Measurements from ENCODE around the gene ABCG1.

The ABCG1 gene

GRCh38 chr21:42309753-42310213, 90.8 kb downstream of the ABCG1 start:
- Histone ChIP-seq H3K9me3 (replicated peaks; ENCODE audit: low read length) (no peaks in the 10 kb centered on the region), H3K4me2 (ENCODE audit: low read length) (no peak overlapping the region), H3K27me3 (ENCODE audit: control insufficient read depth, insufficient read depth, low read length) (peaks cover 41% of the 10 kb centered on the region), H3K4me1 (ENCODE audit: control insufficient read depth, insufficient read depth, low read length) (no peaks in the 10 kb centered on the region), H3K4me3 (ENCODE audit: low read length) (no peak overlapping the region), H3K36me3 (ENCODE audit: insufficient read depth, low read length) (no peaks in the 10 kb centered on the region), H3K9ac (ENCODE audit: low read depth, low read length) (no peak overlapping the region)

- Histone ChIP-seq H3K27me3 (ENCODE audit: control insufficient read depth, insufficient read depth, low read length) (peaks cover 41% of the 10 kb centered on the region), H3K4me1 (ENCODE audit: control insufficient read depth, insufficient read depth, low read length) (no peaks in the 10 kb centered on the region), H3K9me3 (replicated peaks; ENCODE audit: low read length) (no peaks in the 10 kb centered on the region), H3K4me2 (ENCODE audit: low read length) (no peak overlapping the region), H3K4me3 (ENCODE audit: low read length) (no peak overlapping the region), H3K36me3 (ENCODE audit: insufficient read depth, low read length) (no peaks in the 10 kb centered on the region), H3K9ac (ENCODE audit: low read depth, low read length) (no peak overlapping the region)
Measured at GRCh38 chr21:42310411-42311001, 91.6 kb downstream of the ABCG1 start.

GRCh38 chr21:42311160-42311559, 92.2 kb downstream of the ABCG1 start:
- Histone ChIP-seq H3K4me2 (ENCODE audit: low read length) (no peak overlapping the region), H3K9ac (ENCODE audit: low read depth, low read length) (no peak overlapping the region), H3K4me1 (ENCODE audit: control insufficient read depth, insufficient read depth, low read length) (no peaks in the 10 kb centered on the region), H3K4me3 (ENCODE audit: low read length) (no peak overlapping the region), H3K9me3 (replicated peaks; ENCODE audit: low read length) (no peaks in the 10 kb centered on the region), H3K36me3 (ENCODE audit: insufficient read depth, low read length) (no peaks in the 10 kb centered on the region), H3K27me3 (ENCODE audit: control insufficient read depth, insufficient read depth, low read length) (peaks cover 41% of the 10 kb centered on the region)

- H3K4me1 ChIP-seq (ENCODE audit: control insufficient read depth, insufficient read depth, low read length): no peaks in the 10 kb centered on the region
Measured at GRCh38 chr21:42311816-42312625, 93.1 kb downstream of the ABCG1 start.

GRCh38 chr21:42312626-42313104, 93.7 kb downstream of the ABCG1 start:
- Histone ChIP-seq H3K4me3 (ENCODE audit: low read length) (no peak overlapping the region), H3K4me2 (ENCODE audit: low read length) (no peak overlapping the region), H3K9ac (ENCODE audit: low read depth, low read length) (no peak overlapping the region), H3K27me3 (ENCODE audit: control insufficient read depth, insufficient read depth, low read length) (peaks cover 38% of the 10 kb centered on the region), H3K9me3 (replicated peaks; ENCODE audit: low read length) (no peaks in the 10 kb centered on the region), H3K4me1 (ENCODE audit: control insufficient read depth, insufficient read depth, low read length) (no peaks in the 10 kb centered on the region), H3K36me3 (ENCODE audit: insufficient read depth, low read length) (no peaks in the 10 kb centered on the region)

More at GRCh38 chr21:42311816-42312625, 93.1 kb downstream of the ABCG1 start:
- no peak overlapping the region for H3K4me2 ChIP-seq (ENCODE audit: low read length)
- H3K4me3 ChIP-seq (ENCODE audit: low read length): no peak overlapping the region
- H3K9ac ChIP-seq (ENCODE audit: low read depth, low read length): no peak overlapping the region
- no peaks in the 10 kb centered on the region for H3K36me3 ChIP-seq (ENCODE audit: insufficient read depth, low read length)
- H3K27me3 ChIP-seq (ENCODE audit: control insufficient read depth, insufficient read depth, low read length): peaks cover 39% of the 10 kb centered on the region
- H3K9me3 ChIP-seq (replicated peaks; ENCODE audit: low read length): no peaks in the 10 kb centered on the region

GRCh38 chr21:42313501-42313969, 94.6 kb downstream of the ABCG1 start:
- no peaks in the 10 kb centered on the region for H3K4me1 ChIP-seq (ENCODE audit: control insufficient read depth, insufficient read depth, low read length)
- H3K9me3 ChIP-seq (replicated peaks; ENCODE audit: low read length): no peaks in the 10 kb centered on the region
- H3K4me2 ChIP-seq (ENCODE audit: low read length): no peak overlapping the region
- H3K36me3 ChIP-seq (ENCODE audit: insufficient read depth, low read length): no peaks in the 10 kb centered on the region
- peaks cover 38% of the 10 kb centered on the region for H3K27me3 ChIP-seq (ENCODE audit: control insufficient read depth, insufficient read depth, low read length)
- H3K4me3 ChIP-seq (ENCODE audit: low read length): no peak overlapping the region
- no peak overlapping the region for H3K9ac ChIP-seq (ENCODE audit: low read depth, low read length)

- H3K9me3 ChIP-seq (replicated peaks; ENCODE audit: low read length): no peaks in the 10 kb centered on the region
- H3K4me1 ChIP-seq (ENCODE audit: control insufficient read depth, insufficient read depth, low read length): no peaks in the 10 kb centered on the region
- no peaks in the 10 kb centered on the region for H3K36me3 ChIP-seq (ENCODE audit: insufficient read depth, low read length)
- no peak overlapping the region for H3K9ac ChIP-seq (ENCODE audit: low read depth, low read length)
- no peak overlapping the region for H3K4me2 ChIP-seq (ENCODE audit: low read length)
- H3K4me3 ChIP-seq (ENCODE audit: low read length): no peak overlapping the region
- H3K27me3 ChIP-seq (ENCODE audit: control insufficient read depth, insufficient read depth, low read length): peaks cover 34% of the 10 kb centered on the region
Measured at GRCh38 chr21:42314616-42315295, 95.8 kb downstream of the ABCG1 start.

- Histone ChIP-seq H3K9me3 (replicated peaks; ENCODE audit: low read length) (no peaks in the 10 kb centered on the region), H3K4me1 (ENCODE audit: control insufficient read depth, insufficient read depth, low read length) (no peaks in the 10 kb centered on the region), H3K36me3 (ENCODE audit: insufficient read depth, low read length) (no peaks in the 10 kb centered on the region), H3K4me2 (ENCODE audit: low read length) (no peak within 1 kb of the TSS), H3K27me3 (ENCODE audit: control insufficient read depth, insufficient read depth, low read length) (peaks cover 27% of the 10 kb centered on the region), H3K4me3 (ENCODE audit: low read length) (no peak within 1 kb of the TSS), H3K9ac (ENCODE audit: low read depth, low read length) (no peak within 1 kb of the TSS)
Measured at GRCh38 chr21:42315296-42315891, 96.5 kb downstream of the ABCG1 start, which contains the start of gene TFF3. Gene TFF3 (minus strand): TSS chr21:42315409. CDS start chr21:42315374, 35 bp downstream.

GRCh38 chr21:42316891-42317290, 98.0 kb downstream of the ABCG1 start:
- no peaks in the 10 kb centered on the region for H3K4me1 ChIP-seq (ENCODE audit: control insufficient read depth, insufficient read depth, low read length)
- H3K36me3 ChIP-seq (ENCODE audit: insufficient read depth, low read length): no peaks in the 10 kb centered on the region
- H3K4me2 ChIP-seq (ENCODE audit: low read length): no peak overlapping the region
- no peak overlapping the region for H3K9ac ChIP-seq (ENCODE audit: low read depth, low read length)
- peaks cover 19% of the 10 kb centered on the region for H3K27me3 ChIP-seq (ENCODE audit: control insufficient read depth, insufficient read depth, low read length)
- no peak overlapping the region for H3K4me3 ChIP-seq (ENCODE audit: low read length)
- no peaks in the 10 kb centered on the region for H3K9me3 ChIP-seq (replicated peaks; ENCODE audit: low read length)

GRCh38 chr21:42317341-42317741, 98.4 kb downstream of the ABCG1 start:
- no peak overlapping the region for H3K4me3 ChIP-seq (ENCODE audit: low read length)
- H3K36me3 ChIP-seq (ENCODE audit: insufficient read depth, low read length): no peaks in the 10 kb centered on the region
- H3K4me2 ChIP-seq (ENCODE audit: low read length): no peak overlapping the region
- H3K9me3 ChIP-seq (replicated peaks; ENCODE audit: low read length): no peaks in the 10 kb centered on the region
- no peaks in the 10 kb centered on the region for H3K4me1 ChIP-seq (ENCODE audit: control insufficient read depth, insufficient read depth, low read length)
- H3K27me3 ChIP-seq (ENCODE audit: control insufficient read depth, insufficient read depth, low read length): peaks cover 19% of the 10 kb centered on the region
- no peak overlapping the region for H3K9ac ChIP-seq (ENCODE audit: low read depth, low read length)
